ENCODE results near the gene NHSL2.

GRCh38 chrX:72027024-72027913, 116.6 kb downstream of the NHSL2 start:
- TF ChIP-seq CTCF (IDR thresholded peaks at IDR 0.05) (no peak), ZFX (IDR thresholded peaks at IDR 0.05; ENCODE audit: borderline replicate concordance) (no peak)

Measured in 22Rv1 (cell line).